GM12878 (cell line): Measurements from ENCODE around the gene EPHB2. TPM values are rescaled to one million over a fixed set of nuclear protein-coding genes. Genes with fewer than 3 reads are reported as not detected.

Experiments used
- ATAC-seq: fragments of 200-7000 bp; cut with Tn5 transposase; 3 replicates; pipeline ENCODE4 v1.9.1; 2020; ENCODE audit warnings: mild to moderate bottlenecking, moderate library complexity
- BruUV-seq: library from RNA; stranded (reverse); fragments of 400-500 nt; replicated peaks from 2 replicates; lab custom pipeline; 2021; lab: Mats Ljungman, UMichigan
- CTCF ChIA-PET: fragments of 300-600 bp; sonication (Branson Sonifier 250); formaldehyde crosslinking; extraction: SDS; loops from one replicate; lab custom pipeline; 2021; ENCODE audit warnings: inconsistent platforms; lab: Yijun Ruan, JAX
- POLR2A ChIA-PET: fragments of 350-600 bp; formaldehyde crosslinking; extraction: SDS; loops from one replicate; lab custom pipeline; 2021; ENCODE audit warnings: inconsistent platforms; lab: Charles Lee
- RAD21 ChIA-PET: fragments of 300-600 bp; sonication (Branson Sonifier 250); formaldehyde crosslinking; loops from one replicate; lab custom pipeline; 2023; ENCODE audit warnings: antibody characterized with exemption; ENCODE audit not compliant: unreplicated experiment; lab: Charles Lee
- SMC1A ChIA-PET: fragments of 300-600 bp; sonication (Branson Sonifier 250); formaldehyde crosslinking; loops from one replicate; lab custom pipeline; 2023; ENCODE audit not compliant: unreplicated experiment, uncharacterized antibody; lab: Charles Lee
- DNase-seq: peaks from one replicate; pipeline ENCODE4 v3.0.0-alpha.2; 2011; ENCODE audit warnings: low read depth, low spot score
- FAIRE-seq: peaks from 3 replicates; lab custom pipeline; 2011; peaks lifted over from hg19 to GRCh38; lab: Jason Lieb, UNC
- H2AFZ ChIP-seq: 2 replicates; pipeline ENCODE4 v1.6.0; 2011; ENCODE audit warnings: low read depth, low read length, control low read depth; ENCODE audit not compliant: control insufficient read depth
- H3K27ac ChIP-seq: 2 replicates; pipeline ENCODE4 v1.5.1; 2011; ENCODE audit warnings: control low read depth; ENCODE audit not compliant: control insufficient read depth, insufficient read depth
- H3K27me3 ChIP-seq, 2 experiments: replicated peaks in 1 of 2; 2 replicates each; pipeline versions ENCODE4 v1.6.0 to v1.6.1; 2011; ENCODE audit warnings: low read length in 1 of 2; ENCODE audit not compliant: control insufficient read depth in 2 of 2, insufficient read depth in 2 of 2
- H3K36me3 ChIP-seq, 2 experiments: 2 replicates each; pipeline ENCODE4 v1.5.1; 2011; ENCODE audit warnings: low read length in 1 of 2; ENCODE audit not compliant: control insufficient read depth in 2 of 2, insufficient read depth in 2 of 2
- H3K4me1 ChIP-seq: 2 replicates; pipeline ENCODE4 v1.6.1; 2011; ENCODE audit warnings: mild to moderate bottlenecking, low read length, moderate library complexity, mixed read lengths; ENCODE audit not compliant: control insufficient read depth, insufficient read depth
- H3K4me2 ChIP-seq: 2 replicates; pipeline ENCODE4 v1.6.0; 2011; ENCODE audit warnings: control low read depth; ENCODE audit not compliant: control insufficient read depth, insufficient read depth
- H3K4me3 ChIP-seq: fragments of 200-600 bp; sonication (generic); 2 replicates; pipeline ENCODE4 v1.5.1; 2016
- H3K79me2 ChIP-seq: 2 replicates; pipeline ENCODE4 v1.6.0; 2011; ENCODE audit warnings: low read length; ENCODE audit not compliant: control insufficient read depth, insufficient read depth
- H3K9ac ChIP-seq: 2 replicates; pipeline ENCODE4 v1.8.0; 2011; ENCODE audit warnings: low read length, control low read depth, mixed read lengths; ENCODE audit not compliant: control insufficient read depth, insufficient read depth
- H3K9me3 ChIP-seq: replicated peaks from 3 replicates; pipeline ENCODE4 v1.5.1; 2011; ENCODE audit warnings: mild to moderate bottlenecking, low read length; ENCODE audit not compliant: control insufficient read depth, insufficient read depth
- H4K20me1 ChIP-seq: 2 replicates; pipeline ENCODE4 v1.6.0; 2011; ENCODE audit not compliant: control insufficient read depth, insufficient read depth
- GABPA ChIP-seq: IDR thresholded peaks from 2 replicates; pipeline ENCODE4 v1.6.1; 2014; ENCODE audit warnings: antibody characterized with exemption, low read depth, mild to moderate bottlenecking, inconsistent platforms
- MAX ChIP-seq: IDR thresholded peaks from 2 replicates; pipeline ENCODE4 v1.6.1; 2012; ENCODE audit warnings: low read depth, low read length, improper control_type of control experiment
- NFXL1 ChIP-seq: fragments of 450-650 bp; IDR thresholded peaks from 2 replicates; pipeline ENCODE4 v1.6.1; 2017; ENCODE audit warnings: antibody characterized with exemption, mild to moderate bottlenecking, borderline replicate concordance
- NRF1 ChIP-seq: conservative IDR thresholded peaks from 2 replicates; pipeline ENCODE4 v1.6.1; 2011; ENCODE audit warnings: mild to moderate bottlenecking, low read depth, low read length, improper control_type of control experiment
- PRDM15 ChIP-seq: fragments of 450-650 bp; formaldehyde crosslinking; IDR thresholded peaks from 2 replicates; pipeline ENCODE4 v1.4.0; 2020; ENCODE audit warnings: mild to moderate bottlenecking, moderate library complexity
- RELA ChIP-seq: fragments of 450-650 bp; IDR thresholded peaks from 2 replicates; pipeline ENCODE4 v1.8.0; 2014; ENCODE audit warnings: borderline replicate concordance; ENCODE audit not compliant: partially characterized antibody
- RFX5 ChIP-seq: IDR thresholded peaks from 2 replicates; pipeline ENCODE4 v1.6.1; 2011; ENCODE audit warnings: low read depth, low read length, improper control_type of control experiment
- ZNF207 ChIP-seq: fragments of 450-650 bp; IDR thresholded peaks from 2 replicates; pipeline ENCODE4 v1.6.1; 2014; ENCODE audit warnings: antibody characterized with exemption, mild to moderate bottlenecking, borderline replicate concordance
- WGBS: methylation state at CpG from one replicate; pipeline ENCODE4 v1.1.6; 2016; ENCODE audit warnings: low lambda C conversion rate; ENCODE audit not compliant: insufficient replicate concordance, insufficient coverage; ENCODE audit errors: missing lambda C conversion rate; 5-methylcytosine and 5-hydroxymethylcytosine counted together
- in situ Hi-C: fragments of 300-500 bp; cut with MboI; formaldehyde crosslinking; loops from 9 replicates; pipeline ENCODE4 v1.14.3; 2018; ENCODE audit warnings: mixed read lengths
- intact Hi-C: fragments of 100-400 bp; cut with micrococcal nuclease; formaldehyde crosslinking; loops from one replicate; pipeline ENCODE4 v1.14.2; 2022; ENCODE audit not compliant: unreplicated experiment
- polyA plus RNA-seq, 11 experiments: library from polyadenylated mRNA; depleted of rRNA in 4 of 11; unstranded in 6 of 11; stranded (reverse) in 5 of 11; fragments of >200 nt; fragmentation: Nextera tagmentation in 4 of 11; fragmentation: Illumina TruSeq in 1 of 11; extraction: Ambion mirVana in 4 of 11; extraction: Trizol in 1 of 11; gene quantifications; 1 replicate in 1 of 11; 2 replicates in 10 of 11; pipeline versions ENCODE4 v1.2.1 to v1.2.3, GENCODE V29; 2011 to 2016; ENCODE audit warnings: inconsistent platforms in 2 of 11, missing spikeins in 2 of 11, low read depth in 1 of 11
- total RNA-seq, 4 experiments: library from RNA; depleted of rRNA in 3 of 4; stranded (reverse); fragments of >200 nt in 3 of 4; fragmentation: Illumina TruSeq in 1 of 4; extraction: Trizol in 1 of 4; gene quantifications; 2 replicates each; pipeline versions ENCODE4 v1.2.1 to v1.2.3, GENCODE V29; 2013 to 2021

The EPHB2 gene
- total and polyA plus RNA-seq, 10 of the 15 experiments (the other 5 are each of a cell fraction or from before 2014, with no cell fraction given), result 0.13 to 3.3 (median 0.92) TPM

GRCh38 chr1:22875241-22875640 is 164.6 kb downstream of the EPHB2 start:
- WGBS, result 15% methylated on average over 9 of the region's 10 CpGs
- ChIA-PET POLR2A (no interaction called here), CTCF (no interaction called here), RAD21 (no interaction called here), SMC1A (no interaction called here)
- Histone ChIP-seq H3K27me3 (peaks cover 0 to 3% of the 10 kb centered on the region in 2 experiments; a peak in 2 of 4 replicates), H3K79me2 (no peaks in the 10 kb centered on the region), H3K4me2 (no peak overlapping the region), H3K4me1 (no peaks in the 10 kb centered on the region), H3K36me3 (no peaks in the 10 kb centered on the region), H4K20me1 (no peaks in the 10 kb centered on the region; the same call in 1 of the 2 replicates), H3K9ac (no peak overlapping the region), H3K4me3 (no peak overlapping the region), H3K27ac (no peak overlapping the region), H2AFZ (no peak overlapping the region), H3K9me3 (no peaks in the 10 kb centered on the region)
- no peak for ATAC-seq
- TF ChIP-seq NFXL1 (no peak), MAX (no peak), RFX5 (no peak), GABPA (no peak), NRF1 (no peak), ZNF207 (no peak), PRDM15 (CRISPR knock-in tag) (no peak), RELA (no peak)
- no peak for FAIRE-seq
- BruUV-seq, result no TSS peak
- intact Hi-C loops (no loop called here), in situ Hi-C loops (no loop called here)
- DNase-seq, result no peak
